GM19397 (cell line): ENCODE measurements around the gene ADGRB2.
"Not testable (repeated sequence)": the region's sequence is repeated elsewhere in the genome, so short reads cannot be mapped to it uniquely, and the experiment has no call there.

ENCODE experiments used
- ATAC-seq: cut with Tn5 transposase; IDR thresholded peaks from one replicate; pipeline ENCODE4 v1.9.1; 2021; ENCODE audit warnings: mild to moderate bottlenecking, moderate library complexity; ENCODE audit not compliant: unreplicated experiment

The ADGRB2 gene

GRCh38 chr1:31730336-31731048 is 33.6 kb downstream of the ADGRB2 start:
- no peak for ATAC-seq

GRCh38 chr1:31727849-31728248 is 36.3 kb downstream of the ADGRB2 start:
- ATAC-seq = no peak

GRCh38 chr1:31727195-31727594 is 36.9 kb downstream of the ADGRB2 start:
- ATAC-seq = no peak

- no peak for ATAC-seq
Measured at GRCh38 chr1:31726715-31727114, 37.4 kb downstream of the ADGRB2 start.

- ATAC-seq = no peak
Measured at GRCh38 chr1:31725777-31726535, 38.2 kb downstream of the ADGRB2 start.

GRCh38 chr1:31725134-31725533 is 39.0 kb downstream of the ADGRB2 start:
- no peak for ATAC-seq

- ATAC-seq = no peak
Measured at GRCh38 chr1:31723828-31724359, 40.2 kb downstream of the ADGRB2 start.

GRCh38 chr1:31718327-31718897 is 45.7 kb downstream of the ADGRB2 start:
- no peak for ATAC-seq

- ATAC-seq = no peak
Measured at GRCh38 chr1:31717341-31717740, 46.8 kb downstream of the ADGRB2 start.

- no peak for ATAC-seq
Measured at GRCh38 chr1:31715873-31716220, 48.3 kb downstream of the ADGRB2 start.

- no peak for ATAC-seq
Measured at GRCh38 chr1:31715087-31715872, 48.9 kb downstream of the ADGRB2 start.

GRCh38 chr1:31714442-31715086 is 49.6 kb downstream of the ADGRB2 start:
- ATAC-seq = no peak

- no peak for ATAC-seq
Measured at GRCh38 chr1:31712630-31713029, 51.5 kb downstream of the ADGRB2 start.

- ATAC-seq = no peak
Measured at GRCh38 chr1:31712068-31712467, 52.1 kb downstream of the ADGRB2 start.

- no peak for ATAC-seq
Measured at GRCh38 chr1:31708324-31708723, 55.8 kb downstream of the ADGRB2 start.

- ATAC-seq = no peak
Measured at GRCh38 chr1:31707711-31708110, 56.4 kb downstream of the ADGRB2 start.

GRCh38 chr1:31707059-31707600 is 57.0 kb downstream of the ADGRB2 start:
- ATAC-seq = not testable (repeated sequence)

- no peak for ATAC-seq
Measured at GRCh38 chr1:31706384-31707058, 57.6 kb downstream of the ADGRB2 start.

GRCh38 chr1:31705080-31705866 is 58.9 kb downstream of the ADGRB2 start:
- ATAC-seq = no peak
